ENCODE results near the gene WWOX. TPM values are rescaled to one million over a fixed set of nuclear protein-coding genes. Genes with fewer than 3 reads are reported as not detected.

Gene WWOX
- total RNA-seq, 1 experiment from 2014 or later: 15.6 TPM

- H3K4me2 ChIP-seq (ENCODE audit: insufficient read depth, insufficient read length, low read length): no peak overlapping the region
- no peak overlapping the region for H3T11ph ChIP-seq (ENCODE audit: low read length)
- H3K23me2 ChIP-seq (ENCODE audit: insufficient read length, low read depth, low read length, poor library complexity, severe bottlenecking): no peaks in the 10 kb centered on the region
- no peak overlapping the region for H3K27ac Mint-ChIP-seq
- H2BK5ac ChIP-seq (ENCODE audit: insufficient read length, low read length): no peak overlapping the region
- H2AK5ac ChIP-seq (ENCODE audit: insufficient read length, low read length): no peak overlapping the region
- no peak for TF ChIP-seq CTCF (conservative IDR thresholded peaks at IDR 0.05)
- no peaks in the 10 kb centered on the region for H4K20me1 ChIP-seq (ENCODE audit: control insufficient read depth, insufficient read depth, insufficient read length)
- no peak overlapping the region for H3K4ac ChIP-seq (ENCODE audit: low read depth, low read length)
- no peak overlapping the region for H2AFZ ChIP-seq (ENCODE audit: low read length)
- no peaks in the 10 kb centered on the region for H3K27me3 ChIP-seq (ENCODE audit: insufficient read depth, low read length)
- DNase-seq: no peak
- H2BK20ac ChIP-seq (ENCODE audit: low read depth, low read length, poor library complexity, severe bottlenecking): no peak overlapping the region
- no peak overlapping the region for H4K8ac ChIP-seq (replicated peaks; ENCODE audit: insufficient read length, low read depth, low read length)
- no CpG with 5 or more reads among the region's 12 CpGs for WGBS (ENCODE audit: extremely low coverage, insufficient read length, low lambda C conversion rate)
- no peak overlapping the region for H3K4me3 Mint-ChIP-seq
- no peak overlapping the region for H3K27ac ChIP-seq (ENCODE audit: insufficient read length, low read depth, low read length)
- H3K56ac ChIP-seq (ENCODE audit: insufficient read length, low read depth, low read length): no peak overlapping the region
- peaks cover 16 to 18% of the 10 kb centered on the region in 2 experiments for H3K4me1 Mint-ChIP-seq
- no peak overlapping the region for H4K5ac ChIP-seq (ENCODE audit: insufficient read length, low read depth, low read length)
- H4K91ac ChIP-seq (ENCODE audit: insufficient read length, low read depth, low read length): no peak overlapping the region
- no peak overlapping the region for H3K18ac ChIP-seq (ENCODE audit: insufficient read length, low read depth, low read length)
- no peaks in the 10 kb centered on the region for H3K79me1 ChIP-seq (ENCODE audit: insufficient read depth, low read depth, low read length, poor library complexity, severe bottlenecking)
- H3K9me3 Mint-ChIP-seq: peaks cover 4 to 8% of the 10 kb centered on the region in 2 experiments
- H2BK120ac ChIP-seq (ENCODE audit: low read depth, low read length, poor library complexity, severe bottlenecking): no peak overlapping the region
- H2BK12ac ChIP-seq (ENCODE audit: insufficient read length, low read depth, low read length): no peak overlapping the region
- H3K23ac ChIP-seq (ENCODE audit: insufficient read length, low read depth, low read length): no peak overlapping the region
- H3K36me3 Mint-ChIP-seq (ENCODE audit: insufficient read depth in 1 of 3, low read depth in 3 of 3): peaks cover 0 to 5% (median 3%) of the 10 kb centered on the region in 3 experiments; a peak in 3 of 7 replicates
- no peak overlapping the region for H2BK15ac ChIP-seq (ENCODE audit: low read depth, low read length)
- H3K9ac ChIP-seq (ENCODE audit: extremely low read depth, insufficient read length, low read length): no peak overlapping the region
- no peaks in the 10 kb centered on the region for H3K27me3 Mint-ChIP-seq (ENCODE audit: low read depth)
- no peaks in the 10 kb centered on the region for H3K79me2 ChIP-seq (ENCODE audit: insufficient read depth, low read length)
- H3K4me1 ChIP-seq (ENCODE audit: insufficient read depth, low read length): no peaks in the 10 kb centered on the region
- no peak overlapping the region for H3K14ac ChIP-seq (ENCODE audit: insufficient read depth, low read length)
- H3K9me3 ChIP-seq (ENCODE audit: control insufficient read depth, low read depth, low read length): no peaks in the 10 kb centered on the region
Measured at GRCh38 chr16:79112462-79112861, 1013.0 kb downstream of the WWOX start.
